ENCODE data around the gene AIMP1.
"Not testable (repeated sequence)": the region's sequence is repeated elsewhere in the genome, so short reads cannot be mapped to it uniquely, and the experiment has no call there.

The AIMP1 gene

GRCh38 chr4:106312377-106312776 is 4.0 kb upstream of the AIMP1 start:
- DNase-seq, result no peak

- no peak for DNase-seq
Measured at GRCh38 chr4:106312997-106313522, 3.3 kb upstream of the AIMP1 start.

- DNase-seq, result no peak
Measured at GRCh38 chr4:106314960-106315359, 1.4 kb upstream of the AIMP1 start.

- DNase-seq, result peak in 8 of 56 donors; percentile 29 to 71 (median 40)
Measured at GRCh38 chr4:106315476-106315967, 828 bp upstream of the AIMP1 start.

GRCh38 chr4:106316773-106317409 is 541 bp downstream of the AIMP1 start:
- no peak for DNase-seq

GRCh38 chr4:106317815-106318214 is 1.5 kb downstream of the AIMP1 start:
- DNase-seq, result no peak

- DNase-seq, result no peak
Measured at GRCh38 chr4:106318511-106318910, 2.2 kb downstream of the AIMP1 start.

- DNase-seq, result no peak
Measured at GRCh38 chr4:106320235-106320634, 3.9 kb downstream of the AIMP1 start.

- DNase-seq, result not testable (repeated sequence)
Measured at GRCh38 chr4:106321168-106321567, 4.8 kb downstream of the AIMP1 start.

- DNase-seq, result not testable (repeated sequence)
Measured at GRCh38 chr4:106321814-106322213, 5.5 kb downstream of the AIMP1 start.

GRCh38 chr4:106323119-106323518 is 6.8 kb downstream of the AIMP1 start:
- no peak for DNase-seq

- DNase-seq, result no peak
Measured at GRCh38 chr4:106325800-106326199, 9.4 kb downstream of the AIMP1 start.

GRCh38 chr4:106329041-106329618 is 12.8 kb downstream of the AIMP1 start:
- DNase-seq, result peak in 1 of 56 donors; percentile 3

- no peak for DNase-seq
Measured at GRCh38 chr4:106333186-106333585, 16.8 kb downstream of the AIMP1 start.

- DNase-seq, result no peak
Measured at GRCh38 chr4:106334741-106335470, 18.6 kb downstream of the AIMP1 start.

- no peak for DNase-seq
Measured at GRCh38 chr4:106336618-106337017, 20.3 kb downstream of the AIMP1 start.

GRCh38 chr4:106337916-106338315 is 21.6 kb downstream of the AIMP1 start:
- DNase-seq, result no peak

- no peak for DNase-seq
Measured at GRCh38 chr4:106338671-106339070, 22.3 kb downstream of the AIMP1 start.

GRCh38 chr4:106339431-106339830 is 23.1 kb downstream of the AIMP1 start:
- no peak for DNase-seq

GRCh38 chr4:106340774-106341173 is 24.4 kb downstream of the AIMP1 start:
- DNase-seq, result no peak

- no peak for DNase-seq
Measured at GRCh38 chr4:106343865-106344646, 27.7 kb downstream of the AIMP1 start.

- DNase-seq, result no peak
Measured at GRCh38 chr4:106344647-106344970, 28.3 kb downstream of the AIMP1 start.

Measured in amygdala (tissue), 56 donors.